Measurements from ENCODE around the gene WNT3.
"Not testable (repeated sequence)": the region's sequence is repeated elsewhere in the genome, so short reads cannot be mapped to it uniquely, and the experiment has no call there.

WNT3 gene

GRCh38 chr17:46818316-46818928 lies at the start of gene WNT3:
WNT3 (minus strand) TSS chr17:46818692; CDS start chr17:46818597, 95 bp downstream.
- peak; percentile 15 to 25 for DNase-seq

- no peak for DNase-seq
These were observed 48.3 kb upstream of the WNT3 start for GRCh38 chr17:46866747-46867146.

DNA sequence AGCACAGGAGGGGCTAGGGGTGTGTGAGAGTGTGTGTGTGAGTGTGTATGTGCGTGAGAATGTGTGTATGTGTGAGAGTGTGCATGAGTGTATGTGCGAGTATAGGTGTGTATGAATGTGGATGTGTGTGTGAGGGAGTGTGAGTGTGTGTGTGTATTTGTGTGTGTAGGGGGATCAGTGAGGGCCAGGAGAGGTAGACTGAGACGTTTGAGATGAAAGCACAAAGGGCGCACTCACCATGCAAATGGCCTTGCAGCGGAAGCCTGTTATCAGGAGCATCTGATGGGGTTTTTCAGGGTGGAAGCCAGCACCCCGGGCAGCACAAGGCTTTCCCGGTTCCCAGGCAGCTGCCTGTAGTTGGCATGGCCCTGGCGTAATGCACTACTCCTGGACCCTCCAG lies 47.8 kb upstream of the WNT3 start:
- no peak for DNase-seq

DNA sequence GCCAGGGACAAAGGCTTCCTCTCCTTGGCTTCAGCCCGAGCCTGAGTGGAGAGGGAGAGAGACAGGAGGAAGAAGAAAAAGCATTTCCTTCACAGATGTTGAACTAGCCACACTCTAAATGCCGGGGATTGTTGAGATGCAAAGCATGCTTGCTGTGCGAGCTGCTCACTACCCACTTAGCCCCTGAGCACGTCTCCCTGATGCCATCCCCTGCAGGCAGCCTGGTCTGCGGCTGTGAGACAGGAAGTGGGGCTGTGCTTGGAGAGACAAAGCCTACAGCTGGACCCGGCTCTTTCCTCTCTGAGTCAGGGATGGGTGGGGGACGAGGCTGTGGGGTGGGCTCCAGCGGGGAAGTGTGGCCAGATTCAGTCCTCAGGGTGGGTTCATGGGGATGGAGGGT lies 46.6 kb upstream of the WNT3 start:
- DNase-seq: no peak

DNA sequence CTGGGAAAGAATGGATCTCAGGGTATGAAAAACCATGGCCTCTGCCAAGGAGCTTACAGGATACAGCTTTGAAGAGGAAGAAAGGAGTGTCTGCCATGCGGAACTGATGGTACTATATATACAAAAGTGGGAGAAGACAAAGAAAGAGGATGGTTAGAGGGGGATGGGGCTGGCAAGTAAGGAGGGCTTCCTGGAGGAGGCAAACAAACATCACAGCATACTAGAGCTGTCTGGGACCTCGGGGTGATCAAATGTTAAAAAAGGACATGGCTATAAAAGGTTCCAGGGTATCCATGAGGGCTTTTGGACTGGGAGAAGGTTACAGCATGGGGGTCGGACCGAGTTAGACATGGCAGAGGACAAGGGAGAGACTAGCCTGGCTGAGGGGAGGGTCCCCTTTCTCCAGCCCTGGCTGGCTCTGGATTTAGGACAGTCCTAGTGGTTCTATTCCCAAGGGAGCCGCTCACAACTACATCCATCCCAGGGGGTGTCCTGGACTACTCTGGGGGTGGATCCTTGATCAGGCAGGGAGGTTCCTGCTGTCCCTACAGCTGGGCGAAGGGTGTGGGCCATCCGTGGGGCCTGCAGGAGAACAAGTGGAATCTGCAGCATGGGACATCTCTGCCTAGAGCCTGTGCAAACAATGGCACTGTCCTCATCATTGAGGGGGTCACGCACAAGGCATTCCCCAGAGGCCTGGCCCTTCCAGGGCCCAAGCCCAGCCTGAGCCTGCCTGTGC lies 45.1 kb upstream of the WNT3 start:
- DNase-seq: no peak

- no peak for DNase-seq
These were observed 44.5 kb upstream of the WNT3 start for GRCh38 chr17:46862949-46863348.

- DNase-seq: no peak
These were observed 41.5 kb upstream of the WNT3 start for GRCh38 chr17:46859996-46860395.

- no peak for DNase-seq
These were observed 39.1 kb upstream of the WNT3 start for GRCh38 chr17:46857600-46857999.

DNA sequence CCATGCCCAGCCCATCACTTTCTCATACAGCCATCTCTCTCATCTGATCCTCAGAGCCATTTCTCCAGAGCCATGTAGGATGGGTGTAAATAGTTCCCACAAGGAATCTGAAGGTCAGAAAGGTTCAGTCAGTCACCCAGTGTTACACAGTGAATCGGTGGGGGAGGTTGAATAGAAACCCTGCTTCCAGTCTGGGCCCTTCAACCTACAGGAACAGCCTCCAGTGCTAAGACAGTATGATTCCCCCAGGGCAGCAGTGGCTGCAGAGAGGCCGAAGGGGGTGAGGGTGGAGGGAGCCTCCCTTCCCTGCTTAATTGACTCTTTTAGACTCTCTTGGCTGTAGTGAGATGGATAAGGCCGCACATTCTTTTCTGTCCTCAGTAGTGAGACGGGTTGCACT lies 36.5 kb upstream of the WNT3 start:
- DNase-seq: no peak

- DNase-seq: no peak
These were observed 36.0 kb upstream of the WNT3 start for GRCh38 chr17:46854515-46854914.

- DNase-seq: no peak
These were observed 35.5 kb upstream of the WNT3 start for GRCh38 chr17:46853896-46854444.

GRCh38 chr17:46851029-46851741 lies 32.7 kb upstream of the WNT3 start, which contains the start of gene WNT9B:
WNT9B (plus strand) TSS chr17:46851583; CDS start chr17:46851639, 56 bp downstream.
- DNase-seq: peak; percentile 84

DNA sequence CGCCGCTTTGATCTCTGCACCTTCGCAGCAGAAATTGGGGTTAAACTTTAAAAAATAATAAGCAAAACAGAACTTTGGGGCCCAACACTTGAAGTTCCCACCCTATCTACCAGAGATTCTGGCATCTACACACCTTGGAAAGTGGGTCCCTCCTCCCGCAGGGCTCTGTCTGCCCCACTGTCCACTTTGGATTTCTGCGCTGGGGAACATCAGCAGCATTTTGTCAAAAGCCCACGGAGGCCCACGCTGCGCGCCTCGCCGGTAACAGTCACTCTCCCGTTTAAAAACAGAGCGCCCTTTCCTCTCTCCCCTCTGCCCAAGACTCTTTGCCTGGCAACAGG lies 32.2 kb upstream of the WNT3 start:
- no peak for DNase-seq

DNA sequence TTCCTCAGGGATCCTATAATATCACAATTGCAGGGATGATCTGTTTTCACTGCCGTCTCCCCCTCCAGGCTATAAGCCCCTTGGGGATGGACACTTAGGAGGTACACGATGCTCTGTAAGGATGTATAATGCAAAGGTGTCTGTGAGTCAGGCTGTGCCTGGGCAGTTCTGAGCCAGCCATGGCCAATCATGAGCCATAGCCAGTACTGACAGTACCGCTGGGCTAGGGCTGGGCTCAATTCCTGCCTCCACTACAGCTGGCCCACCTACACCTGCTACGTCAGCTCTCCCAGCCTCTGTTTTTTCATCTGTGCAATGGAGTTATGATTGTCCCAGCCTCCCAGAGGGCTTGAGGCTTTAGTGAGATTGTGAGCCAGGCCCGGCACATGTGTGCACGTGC lies 30.0 kb upstream of the WNT3 start:
- no peak for DNase-seq

DNA sequence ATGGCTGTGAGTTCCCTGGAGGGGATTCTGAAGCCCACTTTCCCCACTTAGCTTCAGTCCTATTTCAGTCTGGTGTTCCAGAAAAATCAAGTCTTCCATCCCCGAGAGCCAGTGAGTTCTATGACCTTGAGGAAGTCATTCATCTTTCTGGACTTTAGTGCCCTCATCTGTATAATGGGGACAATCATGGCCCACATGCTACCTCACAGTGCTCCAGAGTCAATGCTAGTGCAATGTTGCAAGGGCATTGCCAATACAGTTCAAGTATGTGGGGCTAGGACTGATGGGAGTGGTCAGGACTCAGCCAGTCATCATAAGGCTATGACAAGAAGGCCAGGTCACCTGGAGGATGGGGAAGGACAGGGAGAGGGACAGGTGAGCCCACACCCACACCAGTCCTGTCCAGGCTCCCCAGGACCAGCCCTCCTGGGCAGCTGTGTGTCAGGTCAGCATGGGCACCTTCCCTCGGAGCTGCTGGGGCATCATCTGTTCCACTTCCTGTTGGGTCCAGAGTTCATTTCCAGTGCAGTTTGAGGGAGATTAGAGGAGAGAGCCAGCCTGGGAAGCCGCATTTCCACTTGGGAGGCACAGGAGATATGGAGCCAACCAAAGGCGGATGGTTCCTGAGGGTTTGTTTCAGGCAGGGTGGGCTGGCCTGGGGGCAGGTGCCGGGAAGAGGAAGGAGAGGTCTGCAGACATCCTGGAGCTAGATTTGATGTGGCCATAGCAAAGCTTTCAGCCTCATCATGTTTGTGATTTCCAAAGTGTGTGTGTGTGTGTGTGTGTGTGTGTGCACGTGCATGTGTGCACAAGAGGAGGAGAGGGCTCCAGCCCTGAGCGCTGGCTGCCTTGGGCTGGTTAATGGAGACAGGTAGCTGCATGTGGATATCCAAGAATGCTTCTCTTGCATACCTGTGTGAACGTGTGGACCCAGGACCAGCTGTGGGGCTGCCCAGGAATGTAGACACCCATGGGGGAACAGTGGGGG lies 29.0 kb upstream of the WNT3 start:
- no peak for DNase-seq

- no peak for DNase-seq
These were observed 24.3 kb upstream of the WNT3 start for GRCh38 chr17:46842835-46843234.

- peak; percentile 23 to 45 for DNase-seq
These were observed 23.3 kb upstream of the WNT3 start for GRCh38 chr17:46841561-46842379.

DNA sequence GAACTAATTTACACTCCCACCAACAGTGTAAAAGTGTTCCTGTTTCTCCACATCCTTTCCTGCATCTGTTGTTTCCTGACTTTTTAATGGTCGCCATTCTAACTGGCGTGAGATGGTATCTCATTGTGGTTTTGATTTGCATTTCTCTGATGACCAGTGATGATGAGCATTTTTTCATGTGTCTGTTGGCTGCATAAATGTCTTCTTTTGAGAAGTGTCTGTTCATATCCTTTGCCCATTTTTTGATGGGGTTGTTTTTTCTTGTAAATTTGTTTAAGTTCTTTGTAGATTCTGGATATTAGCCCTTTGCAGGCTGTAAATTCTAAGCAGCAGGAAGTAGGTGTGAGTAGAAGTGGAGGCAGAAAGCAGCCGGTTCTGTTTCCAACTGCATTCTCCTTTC lies 22.1 kb upstream of the WNT3 start:
- not testable (repeated sequence) for DNase-seq

DNA sequence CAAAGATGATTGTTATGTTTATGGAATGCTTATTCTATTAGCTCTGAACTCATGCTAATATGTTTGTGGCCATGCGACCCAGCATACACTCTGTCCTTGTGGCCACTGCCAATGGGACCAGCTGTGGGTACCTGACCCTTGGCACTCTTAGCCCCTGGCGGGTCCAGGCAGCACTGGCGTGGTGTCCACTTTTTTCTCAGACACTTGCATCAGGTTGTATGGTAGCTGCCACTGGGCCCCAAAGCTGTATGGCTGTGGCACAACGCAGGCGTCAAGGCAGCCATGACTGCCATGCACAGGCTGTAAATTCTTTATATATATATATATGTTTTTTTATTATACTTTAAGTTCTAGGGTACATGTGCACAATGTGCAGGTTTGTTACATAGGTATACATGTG lies 20.7 kb upstream of the WNT3 start:
- DNase-seq: no peak

DNA sequence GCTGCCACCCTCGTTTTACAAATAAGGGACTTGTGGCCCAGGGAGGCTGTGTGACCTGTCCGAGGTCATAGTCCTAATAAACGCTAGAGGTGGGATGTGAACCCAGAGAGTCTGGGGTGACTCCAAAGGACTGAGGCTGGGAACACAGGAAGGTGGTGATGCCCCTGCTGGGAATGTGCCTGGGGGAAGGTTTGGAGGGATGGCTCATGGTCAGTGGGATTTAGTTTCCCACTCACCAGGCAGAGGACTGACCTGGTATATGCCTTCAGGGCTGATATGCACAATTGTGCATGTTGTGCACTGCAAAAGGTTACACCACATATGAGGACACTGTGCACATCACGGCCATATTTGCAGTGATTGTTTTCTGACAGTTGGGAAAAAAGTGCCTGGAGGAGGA lies 19.0 kb upstream of the WNT3 start:
- DNase-seq: no peak

DNA sequence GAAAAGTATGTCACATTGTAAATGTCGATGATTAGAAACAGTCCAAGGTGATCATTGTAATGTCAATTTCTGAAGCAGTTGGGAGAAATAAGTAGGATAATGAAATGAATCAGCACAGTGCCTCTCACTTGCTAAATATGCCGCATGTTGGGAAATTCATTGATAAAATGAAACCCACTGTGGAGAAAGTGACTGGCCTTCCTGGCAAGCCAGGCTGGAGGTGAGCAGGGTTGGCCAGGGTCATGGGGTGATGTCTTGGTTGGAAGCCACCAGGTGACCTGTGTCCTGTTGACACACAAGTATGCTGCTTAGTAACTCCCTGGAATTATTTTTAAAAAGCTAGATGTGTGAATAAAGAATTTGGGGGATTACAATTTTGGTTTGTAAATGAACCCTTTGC lies 18.0 kb upstream of the WNT3 start:
- no peak for DNase-seq

GRCh38 chr17:46834846-46835245 lies 16.4 kb upstream of the WNT3 start:
- DNase-seq: no peak
